ENCODE measurements around the gene TEX48.
A peak's percentile ranks its signal among the peaks of the same experiment; 100 is the strongest.

The TEX48 gene

DNA sequence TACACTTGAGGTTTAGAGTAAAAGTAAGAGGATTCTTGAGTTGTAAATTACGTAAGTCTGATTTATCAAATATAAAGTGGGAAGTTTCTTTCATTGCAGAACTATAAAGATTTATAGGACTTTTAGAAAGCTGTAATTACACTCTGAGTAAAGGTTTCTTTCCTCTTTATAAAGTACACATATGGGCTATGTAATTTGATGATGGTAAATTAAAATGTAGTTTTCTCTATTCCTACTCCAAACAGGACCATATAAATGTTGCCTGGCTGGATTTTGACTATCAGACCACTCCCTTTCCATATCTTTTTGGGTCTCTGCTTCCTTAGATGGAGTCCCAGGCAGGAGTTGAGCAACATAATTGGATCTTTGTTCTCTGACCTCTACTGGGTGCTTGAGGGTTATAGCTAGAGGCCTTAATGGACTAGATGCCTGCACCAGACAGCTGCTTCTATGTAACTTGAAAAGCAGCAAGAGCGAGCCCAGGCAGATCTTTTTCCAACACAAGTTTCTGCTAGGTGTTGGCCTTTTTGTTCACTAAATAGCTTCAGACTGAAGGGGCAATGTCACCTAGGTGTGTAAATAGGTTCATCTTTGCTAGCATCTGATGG is 11.4 kb upstream of the TEX48 start:
- no peak for DNase-seq

DNA sequence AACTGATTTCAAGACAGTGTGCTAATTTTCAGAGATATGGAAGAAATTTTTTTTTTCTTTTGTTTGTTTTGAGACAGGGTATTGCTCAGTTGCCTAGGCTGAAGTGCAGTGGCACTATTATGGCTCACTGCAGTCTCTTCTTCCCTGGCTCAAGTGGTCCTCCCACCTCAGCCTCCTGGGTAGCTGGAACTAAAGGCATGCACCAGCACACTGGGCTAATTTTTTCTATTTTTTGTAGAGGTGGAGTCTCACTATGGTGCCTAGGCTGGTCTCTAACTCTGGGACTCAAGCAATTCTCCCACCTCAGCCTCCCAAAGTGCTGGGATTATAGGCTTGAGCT is 9.9 kb upstream of the TEX48 start:
- no peak for DNase-seq

DNA sequence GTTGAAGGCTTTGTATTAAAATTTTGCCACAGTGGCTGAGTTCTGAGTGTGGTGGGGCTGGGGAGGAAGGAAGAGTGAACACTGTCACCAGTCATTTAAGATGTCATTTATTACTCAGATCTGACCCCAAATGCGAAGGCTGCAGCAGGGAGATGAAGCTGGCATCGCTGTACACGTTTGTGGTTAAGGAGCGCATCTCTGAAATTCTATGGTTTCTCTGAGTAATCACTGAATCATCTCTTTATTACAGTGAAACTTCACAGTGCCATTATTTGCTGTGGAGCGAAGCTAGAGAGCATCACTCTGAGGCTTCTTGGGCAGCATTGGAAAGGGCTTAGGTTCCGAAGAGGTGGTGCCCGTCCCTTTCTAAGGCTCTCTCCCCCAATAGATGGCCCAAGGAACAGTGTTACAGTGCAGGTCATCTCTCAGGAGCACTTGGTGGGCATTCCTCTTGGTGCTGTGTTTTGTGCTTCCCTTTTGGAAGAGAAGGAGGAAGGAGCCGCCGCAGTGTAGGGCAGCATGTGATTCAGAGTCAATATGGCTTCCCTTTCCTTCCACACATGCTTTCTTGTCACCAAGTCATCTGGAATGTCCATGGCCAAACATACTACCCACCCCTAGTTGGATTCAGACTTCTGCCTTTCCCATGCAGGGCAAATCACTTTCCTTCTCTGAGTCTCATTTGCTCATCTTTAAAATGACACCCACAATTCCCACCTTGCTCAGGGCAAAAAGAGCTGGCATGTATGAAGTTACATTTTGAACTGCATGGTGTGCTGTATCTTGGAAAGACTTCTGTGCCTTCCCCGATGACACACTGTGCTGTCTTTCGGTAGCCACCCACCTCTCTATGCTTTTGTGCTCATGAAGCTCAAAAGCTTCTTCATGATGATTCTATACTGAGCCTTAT is 9.3 kb upstream of the TEX48 start:
- DNase-seq, result no peak

DNA sequence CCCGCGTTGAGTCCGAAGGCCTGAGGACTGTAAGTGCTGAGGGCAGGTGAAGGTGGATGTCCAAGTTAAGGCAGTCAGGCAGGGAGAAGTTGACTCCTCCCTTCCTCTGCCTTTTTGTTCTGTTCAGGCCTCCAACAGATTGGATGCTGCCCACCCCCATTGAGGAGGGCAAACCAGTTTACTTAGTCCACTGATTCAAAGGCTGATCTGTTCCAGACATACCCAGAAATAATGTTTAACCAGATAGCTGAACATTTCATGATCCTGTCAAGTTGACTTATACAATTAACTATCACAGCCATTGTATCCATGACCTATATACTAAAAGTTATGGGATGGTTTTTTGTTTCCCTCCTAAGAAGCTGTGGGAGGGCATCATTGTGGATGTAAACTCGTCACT is 8.3 kb upstream of the TEX48 start:
- DNase-seq, result no peak

GRCh38 chr9:114689813-114690212 is 7.8 kb upstream of the TEX48 start:
- DNase-seq, result no peak

DNA sequence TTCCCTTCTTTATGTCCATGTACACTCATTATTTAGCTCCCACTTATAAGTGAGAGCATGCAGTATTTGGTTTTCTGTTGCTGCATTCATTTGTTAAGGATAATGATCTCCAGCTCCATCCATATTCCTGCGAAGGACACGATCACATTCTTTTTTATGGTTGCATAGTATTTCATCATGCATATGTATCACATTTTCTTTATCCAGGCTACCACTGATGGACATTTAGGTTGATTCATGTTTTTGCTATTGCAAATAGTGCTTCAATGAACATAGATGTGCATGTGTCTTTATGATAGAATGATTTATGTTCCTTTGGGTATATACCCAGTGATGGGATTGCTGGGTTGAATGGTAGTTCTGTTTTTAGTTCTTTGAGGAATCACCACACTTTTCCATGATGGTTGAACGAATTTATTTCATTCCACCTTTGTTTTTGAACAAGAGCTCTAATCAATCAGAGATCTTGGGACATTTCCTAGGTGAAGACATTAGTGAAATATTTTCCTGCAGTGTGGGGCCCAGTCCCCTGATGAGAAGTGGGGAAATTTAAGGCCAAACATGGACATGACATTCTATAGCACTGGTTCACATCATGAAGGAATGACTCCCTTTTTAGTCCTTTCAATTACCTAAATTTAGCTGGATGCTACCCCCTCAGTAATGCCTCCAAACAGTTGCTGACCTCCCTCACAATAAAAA is 7.1 kb upstream of the TEX48 start:
- no peak for DNase-seq

DNA sequence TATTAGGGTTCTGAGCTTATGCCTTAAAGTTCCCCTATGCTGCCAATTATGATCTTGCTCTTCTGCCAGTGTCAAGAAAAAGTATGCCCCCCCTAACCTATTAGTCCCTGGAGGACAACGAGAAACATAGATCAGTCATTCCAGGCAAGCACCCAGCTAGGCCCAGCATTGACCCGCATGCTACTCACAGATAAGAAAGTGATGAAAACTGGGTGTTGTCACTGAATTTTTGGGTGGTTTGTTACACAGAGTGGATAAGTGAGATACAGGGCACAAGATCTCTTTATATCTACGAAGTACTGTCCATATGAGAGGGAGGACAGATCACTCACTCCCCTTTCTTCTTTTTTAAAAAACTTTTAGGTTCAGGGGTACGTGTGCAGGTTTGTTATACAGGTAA is 6.4 kb upstream of the TEX48 start:
- DNase-seq, result no peak

- DNase-seq, result no peak
Measured at GRCh38 chr9:114687034-114687433, 5.0 kb upstream of the TEX48 start.

DNA sequence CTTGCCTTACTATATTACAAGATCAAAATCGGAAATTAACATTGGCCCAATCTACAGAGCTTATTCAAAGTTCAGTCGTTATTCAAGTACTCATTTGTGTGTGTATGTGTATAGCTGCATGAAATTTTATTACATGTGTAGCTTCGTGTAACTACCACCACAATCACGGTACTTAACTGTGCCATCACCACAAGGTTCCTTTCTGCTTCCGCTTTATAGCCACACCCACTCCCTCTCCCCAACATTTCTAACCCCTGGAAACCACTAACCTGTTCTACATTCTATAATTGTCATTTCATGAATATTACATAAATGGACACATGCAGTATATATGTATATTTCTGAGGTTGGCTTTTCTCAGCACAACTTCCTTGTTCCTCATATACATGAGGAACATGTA is 4.0 kb upstream of the TEX48 start:
- no peak for DNase-seq

DNA sequence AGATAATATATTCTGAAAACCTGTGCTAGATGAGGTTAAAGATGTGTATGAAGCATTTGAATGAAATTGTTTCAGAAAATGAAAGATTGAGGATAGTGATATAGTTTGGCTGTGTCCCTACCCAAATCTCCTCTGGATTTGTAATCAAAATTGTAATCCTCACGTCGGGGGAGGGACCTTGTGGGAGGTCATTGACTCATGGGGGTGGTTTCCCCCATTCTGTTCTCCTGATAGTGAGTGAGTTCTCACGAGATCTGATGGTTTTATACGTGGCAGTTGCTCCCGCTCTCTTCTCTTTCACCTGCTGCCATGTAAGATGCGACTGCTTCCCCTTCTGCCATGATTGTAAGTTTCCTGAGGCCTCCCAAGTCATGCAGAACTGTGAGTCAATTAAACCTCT is 2.0 kb upstream of the TEX48 start:
- DNase-seq, result no peak

DNA sequence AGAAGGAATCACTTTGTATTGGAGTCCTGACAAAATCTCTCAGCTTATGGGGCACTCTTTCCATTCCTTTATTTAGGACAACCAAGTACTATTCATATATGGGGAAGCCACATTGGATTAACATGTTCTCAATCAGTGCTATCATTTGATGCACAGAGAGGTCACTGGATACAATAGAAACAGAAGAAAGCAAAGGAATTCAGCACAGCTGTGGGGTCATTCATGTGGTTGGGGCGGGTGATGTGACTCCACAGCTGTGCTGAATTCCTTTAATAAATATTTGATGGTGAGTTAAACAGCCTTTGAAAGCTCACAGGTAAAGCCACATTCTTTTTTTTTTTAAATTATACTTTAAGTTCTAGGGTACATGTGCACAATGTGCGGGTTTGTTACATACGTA is 854 bp upstream of the TEX48 start:
- no peak for DNase-seq

DNA sequence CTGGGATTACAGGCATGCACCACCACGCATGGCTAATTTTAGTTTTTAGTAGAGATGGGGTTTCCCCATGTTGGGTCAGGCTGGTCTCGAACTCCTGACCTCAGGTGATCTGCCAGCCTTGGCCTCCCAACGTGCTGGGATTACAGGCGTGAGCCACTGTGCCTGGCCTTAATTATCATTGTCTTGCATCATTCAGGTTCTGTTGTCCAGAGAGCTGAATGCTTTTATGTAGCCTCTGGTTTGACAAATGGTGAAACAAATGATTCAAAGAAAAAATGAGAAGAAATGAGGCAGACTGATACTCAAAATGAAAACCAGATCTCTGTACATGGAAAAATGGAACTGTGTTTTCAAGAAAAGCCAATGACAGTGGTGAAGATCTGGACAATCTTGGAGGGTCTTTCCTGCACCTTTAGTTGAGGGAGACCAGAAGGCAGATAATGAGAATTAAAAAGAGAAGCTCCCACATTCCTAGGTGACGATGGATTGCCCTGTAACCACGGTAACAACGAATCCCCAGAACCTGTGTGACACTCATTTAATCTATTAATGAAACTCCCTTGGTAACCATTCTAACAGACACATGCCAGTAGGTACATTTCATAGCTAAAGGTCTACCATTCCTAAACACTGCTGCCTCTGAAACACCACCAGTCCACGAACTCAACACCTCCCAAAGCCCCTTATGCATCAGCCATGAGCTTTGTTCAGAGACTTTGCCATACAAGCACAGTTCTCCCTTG is 1.6 kb downstream of the TEX48 start:
- no peak for DNase-seq

DNA sequence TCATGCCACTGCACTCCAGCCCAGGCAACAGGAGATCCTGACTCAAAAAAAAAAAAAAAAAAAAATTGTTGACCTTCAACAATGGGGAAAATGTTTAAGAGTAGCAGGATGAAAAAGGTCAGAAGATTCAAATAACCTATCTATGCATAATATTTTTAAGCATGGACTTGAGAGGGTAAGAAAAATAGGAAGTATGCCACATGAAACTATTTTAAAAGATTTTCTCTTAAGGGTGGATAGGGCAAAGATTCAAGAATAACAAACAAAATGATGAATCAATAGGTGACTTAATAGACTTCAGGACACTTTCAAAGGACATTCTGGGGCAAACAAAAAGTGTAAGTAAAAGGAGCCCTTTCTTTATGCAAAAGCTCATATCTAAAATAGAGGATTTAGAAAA is 3.2 kb downstream of the TEX48 start:
- DNase-seq, result no peak

- no peak for DNase-seq
Measured at GRCh38 chr9:114678130-114678529, 3.9 kb downstream of the TEX48 start.

DNA sequence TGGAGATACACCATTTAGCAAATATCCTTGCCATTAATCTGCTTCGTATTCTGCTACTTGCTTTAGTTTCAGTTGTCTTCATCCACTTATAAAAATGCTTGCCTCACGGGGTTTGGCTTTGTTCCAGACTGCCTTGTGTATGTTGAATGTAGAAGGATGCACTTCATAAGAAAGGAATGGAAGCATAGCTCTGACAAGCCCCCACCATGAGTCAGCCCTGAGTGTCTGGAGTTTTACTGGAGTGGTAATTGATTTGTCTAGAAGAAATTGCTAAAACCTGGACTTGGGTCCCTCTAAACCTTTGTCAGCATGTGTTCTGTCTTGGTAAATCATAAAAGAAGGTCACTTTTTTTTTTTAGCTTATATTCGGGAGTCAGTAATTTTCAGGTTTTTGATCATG is 4.6 kb downstream of the TEX48 start:
- DNase-seq, result peak; percentile 68

DNA sequence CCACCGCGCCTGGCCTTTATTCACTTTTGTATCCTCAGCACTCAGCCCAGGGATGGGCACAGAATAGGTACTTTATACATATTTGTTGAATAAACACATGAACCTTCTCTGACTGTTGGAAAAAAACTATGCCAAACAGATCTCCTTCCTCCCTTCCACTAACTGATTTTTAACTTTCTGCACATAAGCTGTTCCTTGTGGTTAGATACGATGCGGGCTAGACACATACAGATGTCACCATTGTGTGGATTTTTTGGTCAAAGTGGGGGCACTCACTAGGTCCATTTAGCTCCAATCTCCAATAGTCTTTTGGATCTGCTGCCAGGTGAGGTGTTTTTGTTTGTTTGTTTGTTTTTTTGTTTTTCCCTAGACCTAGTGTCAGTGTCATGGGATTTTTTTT is 5.1 kb downstream of the TEX48 start:
- no peak for DNase-seq

GRCh38 chr9:114674798-114675540 is 7.0 kb downstream of the TEX48 start:
- peak; percentile 70 for DNase-seq

DNA sequence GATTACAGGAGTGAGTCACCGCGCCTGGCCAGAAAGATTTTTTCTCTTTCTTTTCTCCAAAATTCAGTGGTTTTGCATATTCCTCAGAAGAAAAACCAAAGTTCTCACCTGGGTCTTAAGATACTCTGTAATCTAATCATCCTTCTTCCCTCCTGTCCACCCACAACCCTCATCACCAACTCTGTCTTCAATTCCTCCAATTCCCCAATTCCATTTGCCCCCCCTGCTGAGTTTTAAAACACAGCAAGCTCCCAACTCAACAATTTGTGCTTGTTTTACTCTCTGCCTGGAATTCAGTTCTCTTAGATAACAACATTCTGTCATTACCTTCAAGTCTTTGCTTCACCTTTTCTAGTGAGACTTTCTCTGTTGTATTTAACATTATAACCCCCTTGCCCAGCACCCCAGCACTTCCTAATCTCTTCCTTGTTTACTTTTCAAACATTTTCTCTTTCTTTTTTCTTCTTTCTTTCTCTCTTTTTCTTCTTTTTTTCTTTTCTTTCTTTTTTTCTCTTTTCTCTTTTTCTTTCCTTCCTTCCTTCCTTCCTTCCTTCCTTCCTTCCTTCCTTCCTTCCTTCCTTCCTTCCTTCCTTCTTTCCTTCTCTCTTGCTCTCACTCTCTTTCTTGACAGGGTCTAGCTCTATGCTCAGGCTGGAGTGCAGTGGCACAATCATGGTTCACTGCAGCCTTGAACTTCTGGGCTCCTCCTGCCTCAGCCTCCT is 7.8 kb downstream of the TEX48 start:
- DNase-seq, result no peak

DNA sequence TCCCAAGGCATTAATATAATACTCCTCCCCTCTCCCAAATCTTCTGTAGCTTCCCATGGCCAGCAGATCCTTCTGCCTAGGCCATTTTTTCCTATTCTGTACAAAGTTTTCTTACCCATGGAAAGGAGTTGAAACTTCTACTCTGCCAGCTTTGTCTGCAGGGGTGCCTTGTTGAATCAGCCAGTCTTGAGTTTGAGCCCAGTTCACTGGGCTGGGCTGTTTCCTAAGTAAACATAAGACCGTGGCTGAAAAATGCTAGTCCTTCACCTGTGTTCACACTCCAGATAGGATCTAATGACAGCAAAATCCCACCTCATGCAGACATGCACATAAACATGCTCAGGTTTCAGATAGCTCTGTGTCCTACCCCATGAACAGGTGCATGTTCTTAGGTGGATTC is 10.4 kb downstream of the TEX48 start:
- no peak for DNase-seq

DNA sequence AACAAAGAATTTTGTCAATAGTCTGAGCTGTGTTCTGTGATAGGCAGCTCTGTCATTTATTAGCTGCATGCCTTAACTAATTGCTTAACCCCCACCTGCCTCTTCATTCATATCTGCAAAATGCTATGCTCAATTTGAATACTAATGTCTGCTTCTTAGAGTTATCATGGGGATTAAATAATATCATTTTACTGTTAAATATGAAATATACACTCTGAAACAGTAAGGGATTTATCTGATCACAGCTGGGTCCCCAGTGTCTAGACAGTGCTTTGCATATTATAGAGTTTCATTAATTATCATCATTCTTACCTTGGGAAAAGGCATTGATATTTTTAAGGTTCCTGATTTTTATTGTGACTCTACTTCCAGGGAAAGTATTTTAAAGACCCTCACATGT is 12.0 kb downstream of the TEX48 start:
- DNase-seq, result no peak

DNA sequence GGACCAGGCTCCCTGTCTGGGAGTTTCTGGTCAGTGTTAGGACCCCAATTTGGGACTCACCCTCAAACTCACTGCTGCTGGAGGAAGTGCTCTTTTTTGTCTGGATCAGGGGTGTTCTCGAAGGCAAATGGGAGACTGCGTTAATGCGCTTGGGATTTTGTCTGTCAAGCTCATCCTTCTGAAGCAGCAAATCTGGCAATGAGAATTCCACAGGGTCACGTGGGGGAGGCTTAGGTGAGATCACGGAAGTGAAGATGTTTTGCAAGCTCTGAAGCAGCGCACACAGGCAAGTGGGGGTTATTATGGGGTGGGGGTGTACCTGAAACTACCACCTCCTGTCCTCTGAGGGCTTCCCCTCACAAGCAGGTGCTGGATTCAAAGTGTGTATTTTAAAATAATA is 13.8 kb downstream of the TEX48 start:
- DNase-seq, result peak; percentile 73

DNA sequence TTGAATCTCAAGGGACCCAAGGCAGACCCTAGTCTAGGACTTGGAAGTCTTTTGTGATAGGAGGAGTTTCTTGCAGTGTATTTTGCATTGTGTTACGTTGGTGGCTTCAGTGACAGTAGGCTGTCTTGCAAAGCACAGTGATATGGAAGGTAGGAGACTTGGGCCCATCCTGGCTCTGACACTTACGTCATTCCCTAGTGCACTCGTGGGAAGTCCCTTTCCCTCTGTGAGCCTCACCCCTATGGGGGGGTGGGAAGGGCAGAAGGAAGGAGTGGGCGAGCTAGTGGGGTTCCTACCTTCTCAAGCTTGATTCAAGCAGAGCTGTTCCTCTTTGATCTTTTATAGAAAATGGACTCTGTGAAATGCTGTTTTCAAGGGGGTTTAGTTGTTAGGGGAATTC is 15.1 kb downstream of the TEX48 start:
- DNase-seq, result no peak
